ENCODE data around the gene WDR45.

DNA sequence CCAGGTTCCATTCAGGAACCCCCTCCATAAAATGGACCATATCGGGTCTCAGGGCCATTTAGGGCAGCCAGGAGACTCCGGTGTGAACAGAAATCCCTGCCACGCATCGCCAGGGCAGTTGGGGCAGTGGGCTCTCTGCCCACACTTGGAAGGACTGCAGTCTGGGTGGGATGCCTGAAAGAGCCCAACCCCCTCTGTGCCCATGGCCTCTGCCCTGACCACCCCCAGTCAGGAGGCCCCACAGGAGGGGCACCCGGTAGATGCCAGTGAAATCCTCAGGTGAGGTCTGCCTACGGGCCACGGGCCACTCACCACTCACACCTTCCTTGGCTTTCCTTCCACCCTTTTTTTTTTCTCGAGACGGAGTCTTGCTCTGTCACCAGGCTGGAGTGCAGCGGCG lies 10.6 kb downstream of the WDR45 start:
- TF ChIP-seq, protein P1, sequence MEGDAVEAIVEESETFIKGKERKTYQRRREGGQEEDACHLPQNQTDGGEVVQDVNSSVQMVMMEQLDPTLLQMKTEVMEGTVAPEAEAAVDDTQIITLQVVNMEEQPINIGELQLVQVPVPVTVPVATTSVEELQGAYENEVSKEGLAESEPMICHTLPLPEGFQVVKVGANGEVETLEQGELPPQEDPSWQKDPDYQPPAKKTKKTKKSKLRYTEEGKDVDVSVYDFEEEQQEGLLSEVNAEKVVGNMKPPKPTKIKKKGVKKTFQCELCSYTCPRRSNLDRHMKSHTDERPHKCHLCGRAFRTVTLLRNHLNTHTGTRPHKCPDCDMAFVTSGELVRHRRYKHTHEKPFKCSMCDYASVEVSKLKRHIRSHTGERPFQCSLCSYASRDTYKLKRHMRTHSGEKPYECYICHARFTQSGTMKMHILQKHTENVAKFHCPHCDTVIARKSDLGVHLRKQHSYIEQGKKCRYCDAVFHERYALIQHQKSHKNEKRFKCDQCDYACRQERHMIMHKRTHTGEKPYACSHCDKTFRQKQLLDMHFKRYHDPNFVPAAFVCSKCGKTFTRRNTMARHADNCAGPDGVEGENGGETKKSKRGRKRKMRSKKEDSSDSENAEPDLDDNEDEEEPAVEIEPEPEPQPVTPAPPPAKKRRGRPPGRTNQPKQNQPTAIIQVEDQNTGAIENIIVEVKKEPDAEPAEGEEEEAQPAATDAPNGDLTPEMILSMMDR (IDR thresholded peaks at IDR 0.05) = no peak
- TF ChIP-seq POLR2A (IDR thresholded peaks at IDR 0.05) = no peak

Data from Peyer's patch (tissue), 4 donors.